ENCODE results near the gene LRRC34.

Gene LRRC34

GRCh38 chr3:169780742-169781141 lies 32.0 kb downstream of the LRRC34 start:
- H3K79me2 ChIP-seq (ENCODE audit: insufficient read depth, low read depth): peaks cover 7% of the 10 kb centered on the region
- H3K4me3 ChIP-seq (IDR thresholded peaks at IDR 0.05; ENCODE audit: insufficient read depth, low read depth, low read length): no peak overlapping the region

GRCh38 chr3:169777822-169778221 lies 34.9 kb downstream of the LRRC34 start:
- Histone ChIP-seq H3K27ac (no peak overlapping the region), H3K36me3 (ENCODE audit: insufficient read depth) (peaks cover 12% of the 10 kb centered on the region; the same call in 1 of the 2 replicates), H3K79me2 (ENCODE audit: insufficient read depth, low read depth) (peaks cover 26% of the 10 kb centered on the region), H3K4me1 (ENCODE audit: low read depth, poor library complexity, severe bottlenecking) (peaks cover 21% of the 10 kb centered on the region), H2AFZ (ENCODE audit: low read depth) (no peak overlapping the region), H3K9ac (no peak overlapping the region), H3K4me2 (no peak overlapping the region), H3K27me3 (ENCODE audit: insufficient read depth, low read depth) (no peaks in the 10 kb centered on the region), H3K4me3 (IDR thresholded peaks at IDR 0.05; ENCODE audit: insufficient read depth, low read depth, low read length) (no peak overlapping the region), H4K20me1 (ENCODE audit: insufficient read depth) (no peaks in the 10 kb centered on the region)
- TF ChIP-seq, protein P1, sequence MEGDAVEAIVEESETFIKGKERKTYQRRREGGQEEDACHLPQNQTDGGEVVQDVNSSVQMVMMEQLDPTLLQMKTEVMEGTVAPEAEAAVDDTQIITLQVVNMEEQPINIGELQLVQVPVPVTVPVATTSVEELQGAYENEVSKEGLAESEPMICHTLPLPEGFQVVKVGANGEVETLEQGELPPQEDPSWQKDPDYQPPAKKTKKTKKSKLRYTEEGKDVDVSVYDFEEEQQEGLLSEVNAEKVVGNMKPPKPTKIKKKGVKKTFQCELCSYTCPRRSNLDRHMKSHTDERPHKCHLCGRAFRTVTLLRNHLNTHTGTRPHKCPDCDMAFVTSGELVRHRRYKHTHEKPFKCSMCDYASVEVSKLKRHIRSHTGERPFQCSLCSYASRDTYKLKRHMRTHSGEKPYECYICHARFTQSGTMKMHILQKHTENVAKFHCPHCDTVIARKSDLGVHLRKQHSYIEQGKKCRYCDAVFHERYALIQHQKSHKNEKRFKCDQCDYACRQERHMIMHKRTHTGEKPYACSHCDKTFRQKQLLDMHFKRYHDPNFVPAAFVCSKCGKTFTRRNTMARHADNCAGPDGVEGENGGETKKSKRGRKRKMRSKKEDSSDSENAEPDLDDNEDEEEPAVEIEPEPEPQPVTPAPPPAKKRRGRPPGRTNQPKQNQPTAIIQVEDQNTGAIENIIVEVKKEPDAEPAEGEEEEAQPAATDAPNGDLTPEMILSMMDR (conservative IDR thresholded peaks at IDR 0.05; ENCODE audit: low read depth, low read length): no peak

More at GRCh38 chr3:169780742-169781141, 32.0 kb downstream of the LRRC34 start:
- Histone ChIP-seq H4K20me1 (ENCODE audit: insufficient read depth) (no peaks in the 10 kb centered on the region), H3K27me3 (ENCODE audit: insufficient read depth, low read depth) (no peaks in the 10 kb centered on the region), H3K36me3 (ENCODE audit: insufficient read depth) (peaks cover 15% of the 10 kb centered on the region; the same call in 1 of the 2 replicates), H2AFZ (ENCODE audit: low read depth) (no peak overlapping the region), H3K9ac (no peak overlapping the region), H3K27ac (no peak overlapping the region), H3K4me1 (ENCODE audit: low read depth, poor library complexity, severe bottlenecking) (peaks cover 4% of the 10 kb centered on the region), H3K4me2 (no peak overlapping the region)
- TF ChIP-seq, protein P1 (conservative IDR thresholded peaks at IDR 0.05; ENCODE audit: low read depth, low read length): no peak

DNA sequence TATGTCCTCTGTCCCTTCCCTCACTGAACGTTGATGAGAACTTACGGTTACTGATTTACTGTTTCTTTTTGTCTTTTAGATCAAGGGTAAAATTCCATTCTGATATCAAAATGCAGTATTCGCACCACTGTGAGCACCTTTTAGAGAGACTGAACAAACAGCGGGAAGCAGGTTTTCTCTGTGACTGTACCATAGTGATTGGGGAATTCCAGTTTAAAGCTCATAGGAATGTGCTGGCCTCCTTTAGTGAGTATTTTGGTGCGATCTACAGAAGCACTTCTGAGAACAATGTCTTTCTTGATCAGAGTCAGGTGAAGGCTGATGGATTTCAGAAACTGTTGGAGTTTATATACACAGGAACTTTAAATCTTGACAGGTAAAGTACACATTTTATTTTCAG lies 38.5 kb downstream of the LRRC34 start:
- Histone ChIP-seq H3K4me2 (peak overlapping the region; percentile 59), H3K79me2 (ENCODE audit: insufficient read depth, low read depth) (peaks cover 26% of the 10 kb centered on the region), H3K4me3 (IDR thresholded peaks at IDR 0.05; ENCODE audit: insufficient read depth, low read depth, low read length) (no peak overlapping the region), H3K9ac (peak overlapping the region; percentile 97; the same call in 1 of the 2 replicates), H4K20me1 (ENCODE audit: insufficient read depth) (no peaks in the 10 kb centered on the region), H3K27ac (peak overlapping the region; percentile 89), H3K4me1 (ENCODE audit: low read depth, poor library complexity, severe bottlenecking) (peaks cover 21% of the 10 kb centered on the region), H2AFZ (ENCODE audit: low read depth) (no peak overlapping the region), H3K27me3 (ENCODE audit: insufficient read depth, low read depth) (no peaks in the 10 kb centered on the region), H3K36me3 (ENCODE audit: insufficient read depth) (0 out of 2 replicates have a peak, but pooled peaks cover 5% of the 10 kb centered on the region)
- TF ChIP-seq, protein P1 (conservative IDR thresholded peaks at IDR 0.05; ENCODE audit: low read depth, low read length): no peak

DNA sequence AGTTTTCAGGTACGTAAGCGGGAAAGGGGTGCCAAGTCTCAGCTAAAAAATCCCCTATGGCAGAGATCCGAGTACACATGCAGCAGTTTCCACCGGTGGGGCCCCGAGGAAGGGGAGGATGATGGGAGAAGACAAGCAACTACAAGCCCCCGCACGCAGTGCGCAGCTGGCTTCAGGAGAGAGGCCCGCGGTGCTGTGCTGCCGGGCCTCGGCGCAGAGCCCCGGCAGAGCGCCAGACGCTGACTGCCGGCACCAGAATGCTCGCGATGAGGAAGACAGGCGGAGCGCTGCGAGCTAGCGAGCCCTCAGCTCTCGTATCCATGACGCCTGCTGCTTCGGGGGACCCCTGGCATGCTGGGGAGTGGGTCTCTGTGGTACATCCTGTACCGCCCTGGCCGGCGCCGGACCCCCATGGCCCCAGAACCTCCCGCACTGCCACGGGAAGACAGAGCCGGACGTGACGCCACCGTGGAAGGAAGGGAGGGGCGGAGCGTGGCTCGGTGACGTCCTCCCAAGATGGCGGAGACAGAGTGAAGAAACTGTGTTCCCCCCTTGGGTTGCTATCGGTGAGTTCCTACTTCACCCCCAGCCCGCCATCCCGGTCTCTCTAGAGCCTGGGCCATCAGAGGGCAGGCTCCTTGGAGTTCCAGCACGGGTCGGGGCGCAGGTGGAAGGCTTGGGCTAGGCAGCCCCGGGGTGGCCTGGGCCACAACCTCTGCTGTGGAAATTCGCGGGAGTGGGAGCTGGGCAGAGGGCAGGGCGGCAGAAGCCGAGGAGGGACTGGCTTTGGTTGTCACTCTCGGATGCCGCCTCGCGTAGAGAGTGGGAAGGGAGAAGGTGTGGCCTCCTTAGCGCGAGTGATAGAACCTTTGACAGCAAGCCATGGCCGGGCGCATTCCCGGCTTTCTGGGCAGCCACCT lies 39.5 kb downstream of the LRRC34 start, which contains the start of gene MYNN:
Gene MYNN, plus strand, starts transcription at position 500 of the 920 bp plus-strand sequence. CDS start 900 bp downstream, outside the sequence.
- Histone ChIP-seq H3K4me3 (IDR thresholded peaks at IDR 0.05; ENCODE audit: insufficient read depth, low read depth, low read length) (peak within 1 kb of the TSS; percentile 94), H4K20me1 (ENCODE audit: insufficient read depth) (no peaks in the 10 kb centered on the region), H3K79me2 (ENCODE audit: insufficient read depth, low read depth) (peaks cover 26% of the 10 kb centered on the region), H3K4me1 (ENCODE audit: low read depth, poor library complexity, severe bottlenecking) (peaks cover 21% of the 10 kb centered on the region), H3K9ac (peak within 1 kb of the TSS; percentile 97), H2AFZ (ENCODE audit: low read depth) (peak within 1 kb of the TSS; percentile 86), H3K36me3 (ENCODE audit: insufficient read depth) (no peaks in the 10 kb centered on the region), H3K27me3 (ENCODE audit: insufficient read depth, low read depth) (no peaks in the 10 kb centered on the region), H3K27ac (peak within 1 kb of the TSS; percentile 89), H3K4me2 (peak within 1 kb of the TSS; percentile 59)
- TF ChIP-seq, protein P1 (conservative IDR thresholded peaks at IDR 0.05; ENCODE audit: low read depth, low read length): peak; percentile 44; the same call in 1 of the 2 replicates

All from KMS-11 (cell line).